Effector CD4-positive, alpha-beta T cell (primary cell): ENCODE data around the gene IL25.
"Not testable (repeated sequence)": the region's sequence is repeated elsewhere in the genome, so short reads cannot be mapped to it uniquely, and the experiment has no call there.

Source experiments
- DNase-seq: peaks from one replicate; pipeline ENCODE4 v3.0.0-alpha.2; 2020

The IL25 gene

GRCh38 chr14:23411563-23412525, 39.2 kb downstream of the IL25 start:
- no peak for DNase-seq

- DNase-seq: no peak
These were observed 41.1 kb downstream of the IL25 start for GRCh38 chr14:23413681-23414080.

- no peak for DNase-seq
These were observed 41.6 kb downstream of the IL25 start for GRCh38 chr14:23414254-23414653.

- DNase-seq: no peak
These were observed 42.6 kb downstream of the IL25 start for GRCh38 chr14:23414906-23415820.

- DNase-seq: no peak
These were observed 43.5 kb downstream of the IL25 start for GRCh38 chr14:23415821-23416778.

GRCh38 chr14:23416801-23417200, 44.2 kb downstream of the IL25 start:
- no peak for DNase-seq

GRCh38 chr14:23417269-23417668, 44.7 kb downstream of the IL25 start:
- not testable (repeated sequence) for DNase-seq

GRCh38 chr14:23418021-23418420, 45.4 kb downstream of the IL25 start:
- DNase-seq: no peak

- not testable (repeated sequence) for DNase-seq
These were observed 47.0 kb downstream of the IL25 start for GRCh38 chr14:23419646-23420045.

GRCh38 chr14:23421594-23421993, 49.0 kb downstream of the IL25 start:
- no peak for DNase-seq

GRCh38 chr14:23423657-23424056, 51.0 kb downstream of the IL25 start:
- DNase-seq: no peak

GRCh38 chr14:23425169-23425568, 52.6 kb downstream of the IL25 start:
- DNase-seq: no peak

- not testable (repeated sequence) for DNase-seq
These were observed 53.2 kb downstream of the IL25 start for GRCh38 chr14:23425798-23426197.
